GM19438 (cell line): ENCODE measurements around the gene MMRN2.

Source experiments
- ATAC-seq: cut with Tn5 transposase; IDR thresholded peaks from one replicate; pipeline ENCODE4 v1.9.1; 2021; ENCODE audit warnings: low read depth; ENCODE audit not compliant: unreplicated experiment

Gene MMRN2

GRCh38 chr10:86970162-86970981 is 13.0 kb upstream of the MMRN2 start:
- ATAC-seq = no peak

- ATAC-seq = no peak
Observed at GRCh38 chr10:86969421-86970041, 12.1 kb upstream of the MMRN2 start.

GRCh38 chr10:86968994-86969355 is 11.6 kb upstream of the MMRN2 start:
- ATAC-seq = no peak

GRCh38 chr10:86968271-86968993 is 11.0 kb upstream of the MMRN2 start, which contains the start of gene ADIRF:
ADIRF (plus strand) TSS chr10:86968482; CDS start chr10:86968545, 63 bp downstream.
- ATAC-seq = no peak

- no peak for ATAC-seq
Observed at GRCh38 chr10:86967481-86967941, 10.1 kb upstream of the MMRN2 start.

GRCh38 chr10:86965986-86966654 is 8.7 kb upstream of the MMRN2 start:
- ATAC-seq = peak; percentile 42

- no peak for ATAC-seq
Observed at GRCh38 chr10:86964847-86965190, 7.4 kb upstream of the MMRN2 start.

- no peak for ATAC-seq
Observed at GRCh38 chr10:86964061-86964846, 6.8 kb upstream of the MMRN2 start.

GRCh38 chr10:86963341-86963919 is 6.0 kb upstream of the MMRN2 start:
- ATAC-seq = no peak

- ATAC-seq = no peak
Observed at GRCh38 chr10:86962981-86963310, 5.5 kb upstream of the MMRN2 start.

GRCh38 chr10:86962136-86962980 is 4.9 kb upstream of the MMRN2 start:
- no peak for ATAC-seq

- ATAC-seq = no peak
Observed at GRCh38 chr10:86961481-86962091, 4.2 kb upstream of the MMRN2 start.

- no peak for ATAC-seq
Observed at GRCh38 chr10:86960863-86961434, 3.5 kb upstream of the MMRN2 start.

- ATAC-seq = peak; percentile 70
Observed at GRCh38 chr10:86960003-86960862, 2.8 kb upstream of the MMRN2 start.

- no peak for ATAC-seq
Observed at GRCh38 chr10:86959737-86960002, 2.3 kb upstream of the MMRN2 start.

GRCh38 chr10:86958901-86959736 is 1.7 kb upstream of the MMRN2 start:
- ATAC-seq = no peak
